ENCODE data around the gene UBA1. TPM values are rescaled to one million over a fixed set of nuclear protein-coding genes. Genes with fewer than 3 reads are reported as not detected.

The UBA1 gene
- total RNA-seq, 3 donors from 2014 or later: 160 to 198 (median 172) TPM

DNA sequence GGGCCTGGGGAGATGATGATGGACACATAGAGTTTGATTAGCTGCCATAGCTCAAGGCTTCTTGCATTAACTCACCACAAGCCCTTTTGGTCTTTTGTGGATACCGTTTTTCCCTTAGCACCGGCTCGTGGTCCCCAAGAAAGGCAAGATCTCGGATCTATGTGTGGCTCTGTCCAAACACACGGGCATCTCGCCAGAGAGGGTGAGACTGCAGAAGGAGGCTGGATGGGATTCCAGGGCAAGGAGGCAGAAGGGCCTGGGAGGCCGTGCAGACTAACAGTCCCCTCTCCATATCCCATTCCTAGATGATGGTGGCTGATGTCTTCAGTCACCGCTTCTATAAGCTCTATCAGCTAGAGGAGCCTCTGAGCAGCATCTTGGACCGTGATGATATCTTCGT lies 48.7 kb downstream of the UBA1 start:
- DNase-seq (no peak), ATAC-seq (no peak)
- Histone ChIP-seq H3K4me1 (ENCODE audit: low read depth) (no peaks in the 10 kb centered on the region), H3K4me3 (no peak overlapping the region), H3K9me3 (no peaks in the 10 kb centered on the region), H3K36me3 (ENCODE audit: low read depth) (no peaks in the 10 kb centered on the region)
- TF ChIP-seq, protein P1, sequence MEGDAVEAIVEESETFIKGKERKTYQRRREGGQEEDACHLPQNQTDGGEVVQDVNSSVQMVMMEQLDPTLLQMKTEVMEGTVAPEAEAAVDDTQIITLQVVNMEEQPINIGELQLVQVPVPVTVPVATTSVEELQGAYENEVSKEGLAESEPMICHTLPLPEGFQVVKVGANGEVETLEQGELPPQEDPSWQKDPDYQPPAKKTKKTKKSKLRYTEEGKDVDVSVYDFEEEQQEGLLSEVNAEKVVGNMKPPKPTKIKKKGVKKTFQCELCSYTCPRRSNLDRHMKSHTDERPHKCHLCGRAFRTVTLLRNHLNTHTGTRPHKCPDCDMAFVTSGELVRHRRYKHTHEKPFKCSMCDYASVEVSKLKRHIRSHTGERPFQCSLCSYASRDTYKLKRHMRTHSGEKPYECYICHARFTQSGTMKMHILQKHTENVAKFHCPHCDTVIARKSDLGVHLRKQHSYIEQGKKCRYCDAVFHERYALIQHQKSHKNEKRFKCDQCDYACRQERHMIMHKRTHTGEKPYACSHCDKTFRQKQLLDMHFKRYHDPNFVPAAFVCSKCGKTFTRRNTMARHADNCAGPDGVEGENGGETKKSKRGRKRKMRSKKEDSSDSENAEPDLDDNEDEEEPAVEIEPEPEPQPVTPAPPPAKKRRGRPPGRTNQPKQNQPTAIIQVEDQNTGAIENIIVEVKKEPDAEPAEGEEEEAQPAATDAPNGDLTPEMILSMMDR (IDR thresholded peaks at IDR 0.05): no peak
- intact Hi-C loops (cut with DNase I, micrococcal nuclease): no loop called here

DNA sequence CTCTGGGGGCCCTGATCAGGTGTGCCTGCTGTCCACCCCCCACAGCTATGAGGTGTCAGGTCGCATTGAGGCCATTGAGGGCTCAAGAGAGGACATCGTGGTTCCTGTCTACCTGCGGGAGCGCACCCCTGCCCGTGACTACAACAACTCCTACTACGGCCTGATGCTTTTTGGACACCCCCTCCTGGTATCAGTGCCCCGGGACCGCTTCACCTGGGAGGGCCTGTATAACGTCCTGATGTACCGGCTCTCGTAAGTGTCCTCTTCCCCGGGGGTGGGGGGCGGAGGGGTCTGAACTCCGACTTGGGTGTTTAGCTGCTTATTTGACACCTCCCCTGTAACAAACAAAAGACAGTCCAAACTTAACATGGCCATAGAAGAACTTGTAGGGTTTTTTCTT lies 49.7 kb downstream of the UBA1 start:
- no peaks in the 10 kb centered on the region for H3K9me3 ChIP-seq
- no peaks in the 10 kb centered on the region for H3K4me1 ChIP-seq (ENCODE audit: low read depth)
- no peaks in the 10 kb centered on the region for H3K36me3 ChIP-seq (ENCODE audit: low read depth)
- ATAC-seq (no peak), DNase-seq (no peak)
- no peak overlapping the region for H3K4me3 ChIP-seq
- intact Hi-C loops (cut with DNase I, micrococcal nuclease): no loop called here
- TF ChIP-seq, protein P1 (IDR thresholded peaks at IDR 0.05): no peak

DNA sequence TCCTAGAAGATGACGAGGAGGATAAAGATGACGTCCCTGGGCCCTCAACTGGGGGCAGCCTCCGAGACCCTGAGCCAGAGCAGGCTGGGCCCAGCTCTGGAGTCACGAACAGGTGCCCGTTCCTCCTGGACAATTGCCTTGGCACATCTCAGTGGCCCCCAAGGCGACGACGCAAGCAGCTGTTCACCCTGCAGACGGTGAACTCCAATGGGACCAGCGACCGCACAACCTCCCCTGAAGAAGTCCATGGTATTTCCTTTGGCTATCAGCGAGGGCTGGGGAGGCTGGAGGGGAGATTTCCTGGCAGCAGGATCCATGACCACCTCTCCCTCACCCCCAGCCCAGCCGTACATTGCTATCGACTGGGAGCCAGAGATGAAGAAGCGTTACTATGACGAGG lies 51.0 kb downstream of the UBA1 start:
- Histone ChIP-seq H3K36me3 (ENCODE audit: low read depth) (no peaks in the 10 kb centered on the region), H3K9me3 (no peaks in the 10 kb centered on the region), H3K4me1 (ENCODE audit: low read depth) (no peaks in the 10 kb centered on the region), H3K4me3 (no peak overlapping the region)
- DNase-seq (no peak), ATAC-seq (no peak)
- intact Hi-C loops (cut with DNase I, micrococcal nuclease): no loop called here
- TF ChIP-seq, protein P1 (IDR thresholded peaks at IDR 0.05): no peak

DNA sequence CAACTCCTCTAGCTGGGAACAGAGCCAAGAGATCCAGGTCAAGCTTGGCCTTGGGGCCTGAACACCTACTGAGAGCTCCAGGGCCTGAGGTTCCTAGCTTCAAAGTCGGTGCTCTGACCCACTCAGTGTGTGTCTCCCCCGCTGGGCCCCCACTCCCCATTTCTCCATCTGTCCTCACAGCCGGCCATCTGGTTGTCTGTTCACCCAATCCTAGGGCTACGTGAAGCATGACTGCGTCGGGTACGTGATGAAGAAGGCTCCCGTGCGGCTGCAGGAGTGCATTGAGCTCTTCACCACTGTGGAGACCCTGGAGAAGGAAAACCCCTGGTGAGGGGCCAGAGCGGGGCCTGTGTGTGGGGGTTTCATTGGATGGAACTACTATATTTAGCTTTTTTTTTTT lies 51.5 kb downstream of the UBA1 start:
- Histone ChIP-seq H3K4me3 (no peak overlapping the region), H3K9me3 (no peaks in the 10 kb centered on the region), H3K4me1 (ENCODE audit: low read depth) (no peaks in the 10 kb centered on the region), H3K36me3 (ENCODE audit: low read depth) (no peaks in the 10 kb centered on the region)
- TF ChIP-seq, protein P1 (IDR thresholded peaks at IDR 0.05): no peak
- intact Hi-C loops (cut with DNase I, micrococcal nuclease): no loop called here
- ATAC-seq (no peak), DNase-seq (no peak)

DNA sequence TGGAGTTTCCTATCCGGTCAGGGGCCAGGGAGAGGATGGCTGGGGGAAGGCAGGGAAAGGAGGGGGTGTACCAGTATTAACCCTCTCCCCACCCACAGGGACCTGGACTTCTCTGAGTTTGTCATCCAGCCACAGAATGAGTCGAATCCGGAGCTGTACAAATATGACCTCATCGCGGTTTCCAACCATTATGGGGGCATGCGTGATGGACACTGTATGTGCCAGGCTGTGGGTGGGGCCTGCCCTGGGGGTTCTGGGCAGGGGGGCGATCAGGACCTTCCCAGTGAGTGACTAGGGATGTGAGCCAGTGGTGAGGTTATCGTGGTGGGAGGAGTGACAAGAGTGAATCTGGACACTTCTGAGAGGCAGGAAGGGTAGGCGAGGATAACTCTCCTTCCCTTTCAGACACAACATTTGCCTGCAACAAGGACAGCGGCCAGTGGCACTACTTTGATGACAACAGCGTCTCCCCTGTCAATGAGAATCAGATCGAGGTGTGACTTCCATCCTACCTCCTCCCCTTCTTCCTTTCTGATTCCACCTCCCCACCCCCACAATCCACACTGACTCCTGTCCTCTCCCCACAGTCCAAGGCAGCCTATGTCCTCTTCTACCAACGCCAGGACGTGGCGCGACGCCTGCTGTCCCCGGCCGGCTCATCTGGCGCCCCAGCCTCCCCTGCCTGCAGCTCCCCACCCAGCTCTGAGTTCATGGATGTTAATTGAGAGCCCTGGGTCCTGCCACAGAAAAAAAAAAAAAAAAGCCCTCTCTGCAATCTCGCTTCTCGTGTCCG lies 53.8 kb downstream of the UBA1 start:
- ATAC-seq (no peak), DNase-seq (no peak)
- no peaks in the 10 kb centered on the region for H3K36me3 ChIP-seq (ENCODE audit: low read depth)
- no peaks in the 10 kb centered on the region for H3K4me1 ChIP-seq (ENCODE audit: low read depth)
- no peaks in the 10 kb centered on the region for H3K9me3 ChIP-seq
- no peak overlapping the region for H3K4me3 ChIP-seq
- TF ChIP-seq, protein P1 (IDR thresholded peaks at IDR 0.05): no peak
- intact Hi-C loops (cut with DNase I, micrococcal nuclease): no loop called here

DNA sequence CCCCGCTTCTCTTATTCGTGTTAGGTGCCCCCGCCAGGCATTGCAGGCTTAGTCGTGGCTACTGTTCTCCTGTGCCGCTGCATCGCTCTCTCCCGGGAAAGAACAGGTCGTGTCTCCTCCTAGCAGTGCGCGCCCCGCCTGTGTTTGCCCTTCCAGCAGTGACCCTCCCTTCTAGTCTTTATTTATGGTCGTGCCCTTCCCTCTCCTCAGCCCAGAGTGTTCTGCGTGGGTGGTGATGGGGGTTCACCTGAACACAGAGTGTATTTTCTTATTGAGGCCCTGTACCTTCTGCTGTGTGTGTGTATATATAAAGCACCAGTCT lies 54.3 kb downstream of the UBA1 start:
- H3K9me3 ChIP-seq: no peaks in the 10 kb centered on the region
- H3K4me1 ChIP-seq (ENCODE audit: low read depth): no peaks in the 10 kb centered on the region
- no peaks in the 10 kb centered on the region for H3K36me3 ChIP-seq (ENCODE audit: low read depth)
- H3K4me3 ChIP-seq: no peak overlapping the region
- intact Hi-C loops (cut with DNase I, micrococcal nuclease): no loop called here
- TF ChIP-seq, protein P1 (IDR thresholded peaks at IDR 0.05): no peak
- ATAC-seq (peak; percentile 24), DNase-seq (no peak)

Data from mucosa of descending colon (tissue), 3 donors.